Coronary artery (tissue), 2 donors: ENCODE results near the gene LBHD2.

Source experiments
- DNase-seq: peaks from one replicate; pipeline ENCODE4 v3.0.0-alpha.2; 2017; ENCODE audit warnings: low spot score
- H3K27ac ChIP-seq, 2 donors: fragments of 200-600 bp; sonication (generic); one replicate each; pipeline ENCODE4 v1.5.1; 2016 to 2019
- H3K4me3 ChIP-seq: fragments of 200-600 bp; sonication (generic); 2 replicates; pipeline ENCODE4 v1.5.1; 2016; ENCODE audit warnings: mild to moderate bottlenecking, moderate library complexity
- CTCF ChIP-seq: fragments of 200-600 bp; sonication (generic); IDR thresholded peaks from one replicate; pipeline ENCODE4 v1.5.1; 2019; ENCODE audit warnings: antibody characterized with exemption

The LBHD2 gene

GRCh38 chr14:103122947-103123633 lies 39.1 kb downstream of the LBHD2 start, which contains the start of gene TNFAIP2:
TNFAIP2 (plus strand) TSS chr14:103123461; CDS start chr14:103126458, 2,997 bp downstream.
- peak within 1 kb of the TSS; percentile 78 for H3K4me3 ChIP-seq
- no peak for TF ChIP-seq CTCF
- peak within 1 kb of the TSS; percentile 76 to 94 for H3K27ac ChIP-seq
- DNase-seq = no peak

- DNase-seq = no peak
- peak overlapping the region; percentile 76 to 94 for H3K27ac ChIP-seq
- TF ChIP-seq CTCF = no peak
- H3K4me3 ChIP-seq = peak overlapping the region; percentile 78
These were observed 39.9 kb downstream of the LBHD2 start for GRCh38 chr14:103123634-103124500.

- Histone ChIP-seq H3K27ac (peak overlapping the region in 1 of 2 donors; percentile 94), H3K4me3 (peak overlapping the region; percentile 78)
These were observed 40.5 kb downstream of the LBHD2 start for GRCh38 chr14:103124501-103125001.

GRCh38 chr14:103125098-103126070 lies 41.4 kb downstream of the LBHD2 start:
- no peak for TF ChIP-seq CTCF
- no peak for DNase-seq
- peak overlapping the region; percentile 78 for H3K4me3 ChIP-seq
- no peak overlapping the region for H3K27ac ChIP-seq

More at GRCh38 chr14:103124501-103125001, 40.5 kb downstream of the LBHD2 start:
- no peak for DNase-seq
- TF ChIP-seq CTCF = no peak

- no peak for DNase-seq
- Histone ChIP-seq H3K4me3 (peak overlapping the region; percentile 65), H3K27ac (no peak overlapping the region)
- TF ChIP-seq CTCF = no peak
These were observed 42.3 kb downstream of the LBHD2 start for GRCh38 chr14:103126088-103126872.

GRCh38 chr14:103126873-103127304 lies 42.9 kb downstream of the LBHD2 start:
- DNase-seq = no peak
- peak overlapping the region; percentile 65 for H3K4me3 ChIP-seq
- no peak for TF ChIP-seq CTCF
- no peak overlapping the region for H3K27ac ChIP-seq
